Measurements from ENCODE around the gene LINGO4. TPM values are rescaled to one million over a fixed set of nuclear protein-coding genes. Genes with fewer than 3 reads are reported as not detected.

LINGO4 gene
- total and polyA plus RNA-seq, 2 of the 13 experiments (the other 11 are each of a cell fraction or from before 2014, with no cell fraction given), result 0.02 to 0.05 TPM

DNA sequence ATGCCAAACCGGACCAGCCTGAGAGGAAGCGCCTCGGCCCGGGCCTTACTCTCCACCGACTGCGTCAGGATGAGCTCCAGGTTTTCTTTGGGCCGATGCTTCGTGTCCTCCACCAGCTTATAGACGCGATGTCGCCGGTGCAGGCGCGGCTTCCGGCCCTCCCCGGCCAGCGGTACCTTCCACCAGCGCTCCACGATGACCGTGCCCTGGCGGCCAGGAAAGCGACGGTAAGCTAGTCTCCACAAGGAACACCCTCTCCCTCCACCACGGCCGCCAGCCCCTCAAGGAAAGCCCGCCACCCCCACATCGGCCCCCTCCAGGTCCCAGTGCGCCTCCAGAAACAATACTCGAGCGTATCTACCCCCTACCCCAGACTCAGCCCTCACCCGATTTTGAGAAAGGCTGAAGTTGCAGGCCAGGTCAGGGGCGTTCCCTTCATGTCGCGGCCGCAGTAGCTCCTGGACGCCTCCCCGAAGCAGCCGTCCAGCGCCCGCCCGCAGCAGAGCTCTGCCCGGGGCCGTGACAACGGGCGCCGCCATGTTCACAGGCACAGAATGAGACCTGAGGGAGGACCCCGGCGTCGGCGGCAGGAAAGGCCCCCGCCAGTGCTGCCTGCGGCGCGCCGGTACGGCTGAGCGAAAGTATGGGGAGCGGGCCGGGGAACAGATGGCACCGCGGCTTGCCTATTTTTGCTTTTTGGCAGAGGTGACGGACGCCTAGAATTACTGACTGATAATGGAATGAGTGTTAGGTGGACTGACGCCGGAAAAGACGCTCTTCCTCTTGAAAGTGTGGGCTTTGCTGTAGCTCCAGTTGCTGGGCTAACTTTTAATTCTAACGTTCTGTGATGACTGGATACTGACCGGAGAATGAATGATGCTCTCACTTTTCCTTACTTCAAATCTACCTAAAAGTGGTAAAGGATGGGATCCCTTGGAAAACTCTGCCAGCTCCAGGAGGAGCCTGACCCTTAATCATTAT lies 42.0 kb downstream of the LINGO4 start, which contains the start of gene MRPL9 (continued):
- TF ChIP-seq SKI (IDR thresholded peaks at IDR 0.05; ENCODE audit: partially characterized antibody) (peak; percentile 43), BRD4 (CRISPR knock-in tag; IDR thresholded peaks at IDR 0.05) (no peak; the same call in 1 of the 2 replicates), ZNF501 (CRISPR knock-in tag; IDR thresholded peaks at IDR 0.05) (peak; percentile 90), ZNF790 (CRISPR knock-in tag; IDR thresholded peaks at IDR 0.05; ENCODE audit: borderline replicate concordance) (no peak), RELA (CRISPR knock-in tag; IDR thresholded peaks at IDR 0.05) (no peak), ZNF256 (CRISPR knock-in tag; conservative IDR thresholded peaks at IDR 0.05) (peak; percentile 38; the same call in 1 of the 2 replicates), NFYC (CRISPR knock-in tag; IDR thresholded peaks at IDR 0.05) (no peak), FOXA3 (CRISPR knock-in tag; IDR thresholded peaks at IDR 0.05) (peak; percentile 40; the same call in 1 of the 2 replicates), CEBPB (IDR thresholded peaks at IDR 0.05; ENCODE audit: borderline replicate concordance, low read depth, low read length) (no peak), ZNF160 (CRISPR knock-in tag; IDR thresholded peaks at IDR 0.05) (no peak), ZNF180 (CRISPR knock-in tag; IDR thresholded peaks at IDR 0.05; ENCODE audit: borderline replicate concordance, low read depth) (no peak), KDM4B (CRISPR knock-in tag; IDR thresholded peaks at IDR 0.05) (peak; percentile 41), ESRRA (CRISPR knock-in tag; IDR thresholded peaks at IDR 0.05; ENCODE audit: low read depth) (0 out of 2 replicates have a peak, but pooled peaks have one; percentile 36), ONECUT2 (CRISPR knock-in tag; IDR thresholded peaks at IDR 0.05) (no peak), SMARCE1 (IDR thresholded peaks at IDR 0.05; ENCODE audit: borderline replicate concordance) (no peak), NRL (CRISPR knock-in tag; IDR thresholded peaks at IDR 0.05; ENCODE audit: borderline replicate concordance) (peak; percentile 27; the same call in 1 of the 2 replicates), ZNF12 (CRISPR knock-in tag; IDR thresholded peaks at IDR 0.05) (peak; percentile 28; the same call in 1 of the 2 replicates), ETV5 (CRISPR knock-in tag; IDR thresholded peaks at IDR 0.05; ENCODE audit: borderline replicate concordance) (0 out of 2 replicates have a peak, but pooled peaks have one; percentile 18), ZNF263 (CRISPR knock-in tag; IDR thresholded peaks at IDR 0.05) (peak; percentile 43; the same call in 1 of the 2 replicates), KLF6 (CRISPR knock-in tag; IDR thresholded peaks at IDR 0.05) (peak; percentile 71; the same call in 1 of the 2 replicates), ZFX (CRISPR knock-in tag; IDR thresholded peaks at IDR 0.05; ENCODE audit: low read depth) (peak; percentile 91), ZNF563 (CRISPR knock-in tag; IDR thresholded peaks at IDR 0.05) (0 out of 2 replicates have a peak, but pooled peaks have one; percentile 65), JARID2 (CRISPR knock-in tag; IDR thresholded peaks at IDR 0.05; ENCODE audit: insufficient replicate concordance) (no peak)
- TF ChIP-seq, protein P1, sequence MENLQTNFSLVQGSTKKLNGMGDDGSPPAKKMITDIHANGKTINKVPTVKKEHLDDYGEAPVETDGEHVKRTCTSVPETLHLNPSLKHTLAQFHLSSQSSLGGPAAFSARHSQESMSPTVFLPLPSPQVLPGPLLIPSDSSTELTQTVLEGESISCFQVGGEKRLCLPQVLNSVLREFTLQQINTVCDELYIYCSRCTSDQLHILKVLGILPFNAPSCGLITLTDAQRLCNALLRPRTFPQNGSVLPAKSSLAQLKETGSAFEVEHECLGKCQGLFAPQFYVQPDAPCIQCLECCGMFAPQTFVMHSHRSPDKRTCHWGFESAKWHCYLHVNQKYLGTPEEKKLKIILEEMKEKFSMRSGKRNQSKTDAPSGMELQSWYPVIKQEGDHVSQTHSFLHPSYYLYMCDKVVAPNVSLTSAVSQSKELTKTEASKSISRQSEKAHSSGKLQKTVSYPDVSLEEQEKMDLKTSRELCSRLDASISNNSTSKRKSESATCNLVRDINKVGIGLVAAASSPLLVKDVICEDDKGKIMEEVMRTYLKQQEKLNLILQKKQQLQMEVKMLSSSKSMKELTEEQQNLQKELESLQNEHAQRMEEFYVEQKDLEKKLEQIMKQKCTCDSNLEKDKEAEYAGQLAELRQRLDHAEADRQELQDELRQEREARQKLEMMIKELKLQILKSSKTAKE (CRISPR knock-in tag; IDR thresholded peaks at IDR 0.05; ENCODE audit: borderline replicate concordance), result no peak
- TF ChIP-seq, protein P2, sequence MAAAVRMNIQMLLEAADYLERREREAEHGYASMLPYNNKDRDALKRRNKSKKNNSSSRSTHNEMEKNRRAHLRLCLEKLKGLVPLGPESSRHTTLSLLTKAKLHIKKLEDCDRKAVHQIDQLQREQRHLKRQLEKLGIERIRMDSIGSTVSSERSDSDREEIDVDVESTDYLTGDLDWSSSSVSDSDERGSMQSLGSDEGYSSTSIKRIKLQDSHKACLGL (CRISPR knock-in tag; IDR thresholded peaks at IDR 0.05), result peak; percentile 83; the same call in 1 of the 2 replicates
- TF ChIP-seq, protein P3, sequence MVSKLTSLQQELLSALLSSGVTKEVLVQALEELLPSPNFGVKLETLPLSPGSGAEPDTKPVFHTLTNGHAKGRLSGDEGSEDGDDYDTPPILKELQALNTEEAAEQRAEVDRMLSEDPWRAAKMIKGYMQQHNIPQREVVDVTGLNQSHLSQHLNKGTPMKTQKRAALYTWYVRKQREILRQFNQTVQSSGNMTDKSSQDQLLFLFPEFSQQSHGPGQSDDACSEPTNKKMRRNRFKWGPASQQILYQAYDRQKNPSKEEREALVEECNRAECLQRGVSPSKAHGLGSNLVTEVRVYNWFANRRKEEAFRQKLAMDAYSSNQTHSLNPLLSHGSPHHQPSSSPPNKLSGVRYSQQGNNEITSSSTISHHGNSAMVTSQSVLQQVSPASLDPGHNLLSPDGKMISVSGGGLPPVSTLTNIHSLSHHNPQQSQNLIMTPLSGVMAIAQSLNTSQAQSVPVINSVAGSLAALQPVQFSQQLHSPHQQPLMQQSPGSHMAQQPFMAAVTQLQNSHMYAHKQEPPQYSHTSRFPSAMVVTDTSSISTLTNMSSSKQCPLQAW (CRISPR knock-in tag; IDR thresholded peaks at IDR 0.05), result peak; percentile 79

Measured in HepG2 (cell line).